NCI-H460 (cell line): ENCODE data around the gene PM20D2. TPM values are rescaled to one million over a fixed set of nuclear protein-coding genes. Genes with fewer than 3 reads are reported as not detected.

Experiments used
- DNase-seq: peaks from one replicate; pipeline ENCODE4 v3.0.0-alpha.2; 2016; ENCODE audit warnings: low read depth; ENCODE audit errors: extremely low read depth
- total RNA-seq: library from RNA; depleted of rRNA; stranded (reverse); fragments of >200 nt; shearing (Covaris generic); gene quantifications from 2 replicates; pipeline ENCODE4 v1.2.3, GENCODE V29; 2014; rRNA removed

The PM20D2 gene
- total RNA-seq, 1 experiment from 2014 or later = 31.1 TPM

- DNase-seq = no peak
Observed at GRCh38 chr6:89198235-89198634, 52.4 kb downstream of the PM20D2 start.

DNA sequence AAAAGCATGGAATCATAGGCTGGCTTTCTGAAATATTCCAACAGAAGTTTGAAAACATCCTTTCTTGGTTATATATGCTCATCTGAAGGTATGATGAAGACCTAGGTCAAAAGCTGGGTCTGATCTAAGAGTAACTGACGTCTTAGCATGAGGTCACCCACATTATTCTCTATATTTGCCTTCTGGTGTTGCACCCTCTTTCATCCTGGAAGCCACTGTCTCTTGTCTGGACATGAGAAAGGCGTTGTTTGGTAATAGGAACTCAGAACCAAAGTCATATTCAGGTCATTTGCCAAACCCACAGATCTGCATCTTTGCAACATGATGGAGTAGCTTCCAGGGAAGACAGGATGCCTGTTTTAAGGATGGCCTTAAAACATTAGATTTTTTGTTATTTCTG lies 53.7 kb downstream of the PM20D2 start:
- DNase-seq = no peak

DNA sequence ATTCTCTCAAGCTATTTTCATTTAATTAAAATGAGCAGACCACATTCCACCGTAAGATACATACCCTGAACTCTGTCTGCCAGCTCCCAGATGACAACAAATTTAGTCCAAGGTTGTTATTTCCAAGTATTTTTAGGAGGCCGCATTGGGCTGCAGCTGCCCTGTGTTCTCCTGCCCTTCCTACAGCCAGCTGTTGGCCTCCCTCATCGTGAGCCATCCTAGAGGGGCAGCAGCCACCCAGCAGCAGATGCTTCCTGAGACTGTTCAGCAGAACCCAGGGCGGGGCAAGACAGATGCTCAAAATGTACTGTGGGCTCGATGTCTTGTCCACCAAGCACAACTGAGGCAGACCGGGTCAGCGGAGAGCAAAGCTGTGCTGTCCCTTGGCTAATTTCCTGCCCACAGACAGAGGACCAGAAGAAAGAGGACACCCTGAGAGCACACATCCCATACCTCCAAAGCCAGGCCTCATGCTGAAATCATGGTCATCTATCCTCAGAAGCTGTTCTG lies 54.9 kb downstream of the PM20D2 start:
- DNase-seq = no peak

- DNase-seq = no peak
Observed at GRCh38 chr6:89204096-89204495, 58.2 kb downstream of the PM20D2 start.

- DNase-seq = no peak
Observed at GRCh38 chr6:89205819-89206218, 60.0 kb downstream of the PM20D2 start.

GRCh38 chr6:89208551-89208950 lies 62.7 kb downstream of the PM20D2 start:
- no peak for DNase-seq

DNA sequence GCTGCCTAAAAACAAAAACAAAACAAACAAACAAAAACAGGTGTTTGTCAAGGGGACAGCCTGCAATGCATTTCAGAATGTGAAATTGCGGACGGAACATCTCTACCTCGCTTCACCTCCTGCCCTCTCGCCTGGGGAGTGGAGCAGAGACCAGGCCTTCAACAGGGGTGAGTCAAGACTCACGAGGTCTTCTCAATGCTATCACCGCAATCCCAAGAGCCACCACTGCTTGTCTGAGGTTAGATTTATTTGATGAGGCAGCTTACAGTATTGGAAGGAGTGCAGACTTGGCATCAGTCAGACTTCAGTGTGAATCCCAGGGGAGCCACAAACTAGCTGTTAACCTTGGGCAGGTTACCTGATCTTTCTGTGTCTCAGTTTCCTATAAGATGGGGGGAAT lies 63.6 kb downstream of the PM20D2 start:
- no peak for DNase-seq

GRCh38 chr6:89212472-89212871 lies 66.6 kb downstream of the PM20D2 start:
- DNase-seq = no peak

- no peak for DNase-seq
Observed at GRCh38 chr6:89214197-89214596, 68.3 kb downstream of the PM20D2 start.

Other genes with a start within 250 kb of the PM20D2 start
- 22.4 and 24.1 TPM in 2 replicates for gene RNGTT, start 182.4 kb upstream of the PM20D2 start, total RNA-seq
- 65.8 and 66.2 TPM in 2 replicates for gene PNRC1, start 65.3 kb upstream of the PM20D2 start, total RNA-seq
- gene SRSF12, start 28.0 kb upstream of the PM20D2 start, total RNA-seq = 0.29 and 0.37 TPM in 2 replicates
- not detected in 2 replicates for gene GABRR1, start 71.3 kb downstream of the PM20D2 start, total RNA-seq
- gene GABRR2, start 169.2 kb downstream of the PM20D2 start, total RNA-seq = not detected in 2 replicates
- 29.6 and 30.3 TPM in 2 replicates for gene UBE2J1, start 206.7 kb downstream of the PM20D2 start, total RNA-seq